Measurements from ENCODE around the gene COTL1.
"Not testable (repeated sequence)": the region's sequence is repeated elsewhere in the genome, so short reads cannot be mapped to it uniquely, and the experiment has no call there.

COTL1 gene

GRCh38 chr16:84535408-84535807 is 82.5 kb downstream of the COTL1 start:
- Mint-ChIP-seq H3K4me3 (no peak overlapping the region), H3K9me3 (peaks cover under 1% of the 10 kb centered on the region), H3K27me3 (no peaks in the 10 kb centered on the region), H3K36me3 (peaks cover 4% of the 10 kb centered on the region), H3K27ac (no peak overlapping the region), H3K4me1 (peaks cover 3% of the 10 kb centered on the region)

GRCh38 chr16:84534815-84535214 is 83.1 kb downstream of the COTL1 start:
- Mint-ChIP-seq H3K27me3 (no peaks in the 10 kb centered on the region), H3K27ac (no peak overlapping the region), H3K4me1 (peaks cover 3% of the 10 kb centered on the region), H3K9me3 (peaks cover 4% of the 10 kb centered on the region), H3K36me3 (peaks cover 7% of the 10 kb centered on the region), H3K4me3 (no peak overlapping the region)

GRCh38 chr16:84532855-84533486 is 84.9 kb downstream of the COTL1 start:
- Mint-ChIP-seq H3K4me3 (no peak overlapping the region), H3K27ac (no peak overlapping the region), H3K36me3 (peaks cover 12% of the 10 kb centered on the region), H3K4me1 (peaks cover 3% of the 10 kb centered on the region), H3K9me3 (peaks cover 4% of the 10 kb centered on the region), H3K27me3 (no peaks in the 10 kb centered on the region)

GRCh38 chr16:84532291-84532724 is 85.6 kb downstream of the COTL1 start:
- peak overlapping the region; percentile 4 for H3K27ac Mint-ChIP-seq
- H3K36me3 Mint-ChIP-seq, result peaks cover 12% of the 10 kb centered on the region

GRCh38 chr16:84531671-84532111 is 86.2 kb downstream of the COTL1 start:
- peaks cover 12% of the 10 kb centered on the region for H3K36me3 Mint-ChIP-seq
- peaks cover 4% of the 10 kb centered on the region for H3K9me3 Mint-ChIP-seq
- H3K4me1 Mint-ChIP-seq, result peaks cover 3% of the 10 kb centered on the region
- H3K27ac Mint-ChIP-seq, result no peak overlapping the region
- H3K4me3 Mint-ChIP-seq, result no peak overlapping the region
- no peaks in the 10 kb centered on the region for H3K27me3 Mint-ChIP-seq

More at GRCh38 chr16:84532291-84532724, 85.6 kb downstream of the COTL1 start:
- H3K27me3 Mint-ChIP-seq, result no peaks in the 10 kb centered on the region
- H3K4me3 Mint-ChIP-seq, result no peak overlapping the region
- peaks cover 4% of the 10 kb centered on the region for H3K9me3 Mint-ChIP-seq
- peaks cover 3% of the 10 kb centered on the region for H3K4me1 Mint-ChIP-seq

GRCh38 chr16:84530590-84530989 is 87.3 kb downstream of the COTL1 start:
- Mint-ChIP-seq H3K36me3 (peaks cover 12% of the 10 kb centered on the region), H3K27me3 (no peaks in the 10 kb centered on the region), H3K9me3 (peaks cover 4% of the 10 kb centered on the region), H3K4me1 (peaks cover 3% of the 10 kb centered on the region), H3K27ac (no peak overlapping the region), H3K4me3 (no peak overlapping the region)

- Mint-ChIP-seq H3K36me3 (peaks cover 12% of the 10 kb centered on the region), H3K27ac (no peak overlapping the region), H3K9me3 (peaks cover 4% of the 10 kb centered on the region), H3K4me1 (no peaks in the 10 kb centered on the region), H3K27me3 (no peaks in the 10 kb centered on the region), H3K4me3 (no peak overlapping the region)
These were observed 88.3 kb downstream of the COTL1 start for GRCh38 chr16:84529607-84530006.

- Mint-ChIP-seq H3K4me1 (no peaks in the 10 kb centered on the region), H3K9me3 (peaks cover 4% of the 10 kb centered on the region), H3K27me3 (no peaks in the 10 kb centered on the region), H3K4me3 (no peak overlapping the region), H3K27ac (no peak overlapping the region), H3K36me3 (peaks cover 12% of the 10 kb centered on the region)
These were observed 89.6 kb downstream of the COTL1 start for GRCh38 chr16:84528322-84528721.

GRCh38 chr16:84527532-84528269 is 90.2 kb downstream of the COTL1 start:
- H3K4me1 Mint-ChIP-seq, result no peaks in the 10 kb centered on the region
- no peak overlapping the region for H3K4me3 Mint-ChIP-seq
- H3K27me3 Mint-ChIP-seq, result no peaks in the 10 kb centered on the region
- H3K36me3 Mint-ChIP-seq, result peaks cover 12% of the 10 kb centered on the region
- no peak overlapping the region for H3K27ac Mint-ChIP-seq
- H3K9me3 Mint-ChIP-seq, result peaks cover 4% of the 10 kb centered on the region

GRCh38 chr16:84526794-84527531 is 90.9 kb downstream of the COTL1 start:
- Mint-ChIP-seq H3K4me1 (no peaks in the 10 kb centered on the region), H3K9me3 (peaks cover 4% of the 10 kb centered on the region), H3K36me3 (peaks cover 12% of the 10 kb centered on the region), H3K27me3 (no peaks in the 10 kb centered on the region), H3K4me3 (no peak overlapping the region), H3K27ac (no peak overlapping the region)

GRCh38 chr16:84524941-84525581 is 92.8 kb downstream of the COTL1 start:
- H3K9me3 Mint-ChIP-seq, H3K27ac Mint-ChIP-seq, H3K4me3 Mint-ChIP-seq, H3K4me1 Mint-ChIP-seq, H3K36me3 Mint-ChIP-seq, H3K27me3 Mint-ChIP-seq: not testable (repeated sequence)

GRCh38 chr16:84524346-84524920 is 93.4 kb downstream of the COTL1 start:
- H3K4me1 Mint-ChIP-seq, result peaks cover 13% of the 10 kb centered on the region
- no peak overlapping the region for H3K27ac Mint-ChIP-seq
- H3K4me3 Mint-ChIP-seq, result no peak overlapping the region
- H3K36me3 Mint-ChIP-seq, result peaks cover 4% of the 10 kb centered on the region
- no peaks in the 10 kb centered on the region for H3K27me3 Mint-ChIP-seq
- no peaks in the 10 kb centered on the region for H3K9me3 Mint-ChIP-seq

GRCh38 chr16:84521497-84521770 is 96.4 kb downstream of the COTL1 start:
- H3K27me3 Mint-ChIP-seq, result no peaks in the 10 kb centered on the region
- H3K4me1 Mint-ChIP-seq, result peaks cover 37% of the 10 kb centered on the region
- H3K9me3 Mint-ChIP-seq, result no peaks in the 10 kb centered on the region
- no peak overlapping the region for H3K4me3 Mint-ChIP-seq
- H3K27ac Mint-ChIP-seq, result no peak overlapping the region
- H3K36me3 Mint-ChIP-seq, result no peaks in the 10 kb centered on the region

GRCh38 chr16:84520725-84521496 is 97.0 kb downstream of the COTL1 start:
- Mint-ChIP-seq H3K27ac (peak overlapping the region; percentile 51), H3K9me3 (no peaks in the 10 kb centered on the region), H3K36me3 (no peaks in the 10 kb centered on the region), H3K4me1 (peaks cover 41% of the 10 kb centered on the region), H3K4me3 (no peak overlapping the region), H3K27me3 (no peaks in the 10 kb centered on the region)

- H3K27ac Mint-ChIP-seq, result no peak overlapping the region
- peaks cover 51% of the 10 kb centered on the region for H3K4me1 Mint-ChIP-seq
- H3K27me3 Mint-ChIP-seq, result no peaks in the 10 kb centered on the region
- H3K4me3 Mint-ChIP-seq, result no peak overlapping the region
- H3K9me3 Mint-ChIP-seq, result no peaks in the 10 kb centered on the region
- H3K36me3 Mint-ChIP-seq, result no peaks in the 10 kb centered on the region
These were observed 98.0 kb downstream of the COTL1 start for GRCh38 chr16:84519855-84520254.

Data from activated naive CD4-positive, alpha-beta T cell treated with anti-CD3 and anti-CD28 coated beads, Interleukin-2, amount 50 U/mL, for 24 hours (primary cell).